ENCODE results near the gene PDE8B.

- TF ChIP-seq CTCF (IDR thresholded peaks at IDR 0.05): no peak
- TF ChIP-seq POLR2A (IDR thresholded peaks at IDR 0.05): no peak
- TF ChIP-seq POLR2AphosphoS5 (IDR thresholded peaks at IDR 0.05): no peak
Measured at GRCh38 chr5:77418601-77419581, 208.4 kb downstream of the PDE8B start.
